Anterior cingulate cortex (tissue), 58 donors: ENCODE measurements around the gene KIF3B.
"Not testable (repeated sequence)": the region's sequence is repeated elsewhere in the genome, so short reads cannot be mapped to it uniquely, and the experiment has no call there.

Experiments
- DNase-seq, 58 donors: peaks; one replicate each; lab custom pipeline; 2025; lab: John Stamatoyannopoulos, UW

Gene KIF3B

DNA sequence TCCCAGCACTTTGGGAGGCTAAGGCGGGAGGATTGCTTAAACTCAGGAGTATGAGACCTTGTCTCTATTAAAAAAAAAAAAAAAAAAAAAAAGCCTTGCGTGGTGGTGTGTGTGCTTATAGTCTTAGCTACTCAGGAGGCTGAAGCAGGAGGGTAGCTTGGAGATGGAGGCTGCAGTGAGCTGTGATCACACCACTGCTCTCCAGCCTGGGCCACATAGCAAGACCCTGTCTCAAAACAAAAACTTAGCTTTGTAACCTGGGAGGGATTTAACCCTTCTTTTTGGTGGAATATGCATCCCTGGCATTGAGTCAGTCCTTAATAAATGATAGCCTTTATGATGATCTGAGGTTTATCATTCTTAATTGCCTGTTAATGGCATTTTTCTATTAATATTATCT lies 93.4 kb downstream of the KIF3B start:
- no peak for DNase-seq

DNA sequence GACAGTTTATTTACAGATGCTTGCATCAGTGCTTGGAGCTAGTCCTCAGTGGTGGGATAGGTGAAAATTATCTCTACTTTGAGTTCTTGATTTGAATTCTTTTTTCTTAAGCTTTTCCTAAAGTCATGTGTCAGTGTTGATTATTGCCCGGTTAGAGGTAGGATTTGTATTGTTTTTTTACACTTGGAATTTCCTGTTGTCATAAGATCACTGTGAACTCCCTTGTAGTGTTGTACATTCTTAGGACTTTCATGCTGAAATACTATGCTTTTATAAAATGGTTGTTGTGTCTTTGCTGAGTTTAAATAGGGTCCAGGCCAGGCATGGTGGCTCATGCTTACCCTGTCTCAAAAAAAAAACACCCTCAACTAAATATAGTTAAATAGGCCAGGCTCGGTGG lies 101.0 kb downstream of the KIF3B start:
- no peak for DNase-seq

DNA sequence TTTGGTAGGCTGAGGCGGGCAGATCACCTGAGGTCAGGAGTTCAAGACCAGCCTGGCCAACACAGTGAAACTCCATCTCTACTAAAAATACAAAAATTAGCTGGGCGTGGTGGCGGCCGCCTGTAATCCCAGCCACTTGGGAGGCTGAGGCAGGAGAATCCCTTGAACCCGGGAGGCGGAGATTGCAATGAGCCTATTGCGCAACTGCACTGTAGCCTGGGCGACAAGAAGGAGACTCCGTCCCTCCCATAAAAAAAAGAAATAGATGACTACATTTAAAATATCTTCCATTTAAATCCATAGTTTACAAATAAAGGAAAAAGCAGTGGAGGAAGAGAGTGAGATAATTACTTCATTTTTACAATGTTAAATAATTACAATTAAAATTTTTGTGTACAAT lies 102.6 kb downstream of the KIF3B start:
- DNase-seq = not testable (repeated sequence)

DNA sequence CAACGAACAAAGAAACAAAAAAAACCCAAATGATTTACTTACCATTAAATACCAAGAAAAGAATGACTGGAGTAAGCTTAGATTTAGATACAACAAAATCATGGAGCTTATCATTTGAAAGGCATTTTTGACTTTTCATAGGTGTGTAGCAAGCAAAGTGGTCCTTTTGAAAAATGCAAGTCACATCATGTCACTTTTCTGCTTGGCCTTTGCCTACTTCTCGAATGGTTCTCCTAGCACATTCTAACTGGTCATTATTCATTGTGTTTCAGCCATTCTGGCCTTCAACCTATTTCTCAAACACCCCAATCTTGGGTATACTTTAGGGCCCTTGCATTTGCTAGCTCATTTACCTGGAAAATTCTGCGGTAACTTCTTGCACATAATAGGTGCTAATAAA lies 103.3 kb downstream of the KIF3B start:
- no peak for DNase-seq

DNA sequence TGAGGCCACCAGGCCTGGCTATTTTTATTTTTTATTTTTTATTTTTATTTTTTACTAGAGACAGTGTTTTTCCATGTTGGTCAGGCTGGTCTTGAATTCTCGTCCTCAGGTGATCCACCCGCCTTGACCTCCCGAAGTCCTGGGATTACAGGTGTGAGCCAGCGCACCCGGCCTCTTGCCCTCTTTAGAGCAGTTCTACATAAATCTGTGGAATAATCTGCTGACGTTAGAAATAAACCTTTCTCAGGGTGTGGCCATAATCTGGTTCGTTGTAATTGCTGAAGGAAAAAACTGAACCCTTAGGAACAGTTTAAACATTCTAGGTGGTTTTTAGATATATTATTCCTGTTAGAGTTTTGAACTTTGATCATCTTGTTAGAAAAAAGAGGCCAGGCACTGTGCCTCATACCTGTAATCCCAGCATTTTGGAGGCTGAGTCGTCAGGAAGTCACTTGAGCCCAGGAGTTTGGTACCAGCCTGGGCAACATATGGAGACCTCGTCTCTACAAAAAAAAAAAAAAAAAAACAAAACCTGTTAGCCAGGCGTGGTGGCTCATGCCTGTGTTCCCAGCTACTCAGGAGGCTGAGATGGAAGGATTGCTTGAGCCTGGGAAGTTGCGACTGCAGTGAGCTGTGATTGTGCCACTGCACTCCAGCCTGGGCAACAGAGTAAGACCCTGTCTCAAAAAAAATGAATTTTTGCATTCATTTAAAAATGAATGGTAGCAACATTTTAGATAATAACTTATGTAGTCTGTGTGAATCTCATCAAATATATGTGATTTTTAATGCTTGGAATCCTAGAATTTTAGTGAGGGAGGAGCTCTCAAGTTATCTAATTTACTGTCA lies 104.9 kb downstream of the KIF3B start:
- no peak for DNase-seq

DNA sequence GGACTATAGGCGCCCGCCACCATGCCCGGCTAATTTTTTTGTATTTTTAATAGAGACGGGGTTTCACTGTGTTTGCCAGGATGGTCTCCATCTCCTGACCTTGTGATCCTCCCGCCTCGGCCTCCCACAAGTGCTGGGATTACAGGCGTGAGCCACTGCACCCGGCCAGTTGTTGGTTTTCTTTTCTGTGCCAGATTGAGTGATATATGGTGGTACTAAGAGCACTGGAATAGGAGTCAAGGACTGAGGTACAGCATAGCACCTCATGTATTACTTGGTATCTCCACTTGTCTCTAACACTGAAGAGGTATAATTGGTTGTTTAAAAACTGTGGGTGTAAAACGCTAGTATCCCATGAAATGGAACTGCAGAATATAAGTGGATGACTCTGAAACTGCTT lies 106.0 kb downstream of the KIF3B start:
- not testable (repeated sequence) for DNase-seq
